ENCODE data around the gene MT1B.

MT1B gene

GRCh38 chr16:56651586-56651985 is at the start of gene MT1B:
MT1B (plus strand) TSS chr16:56651886; CDS start chr16:56651954, 68 bp downstream.
- no peak for DNase-seq (ENCODE audit: low read depth)

GRCh38 chr16:56603589-56603988 is 48.1 kb upstream of the MT1B start:
- no peak for DNase-seq (ENCODE audit: low read depth)

GRCh38 chr16:56604966-56605365 is 46.7 kb upstream of the MT1B start:
- no peak for DNase-seq (ENCODE audit: low read depth)

GRCh38 chr16:56605475-56605874 is 46.2 kb upstream of the MT1B start:
- DNase-seq (ENCODE audit: low read depth) = no peak

- DNase-seq (ENCODE audit: low read depth) = peak; percentile 79
Observed at GRCh38 chr16:56606071-56606475, 45.6 kb upstream of the MT1B start.

DNA sequence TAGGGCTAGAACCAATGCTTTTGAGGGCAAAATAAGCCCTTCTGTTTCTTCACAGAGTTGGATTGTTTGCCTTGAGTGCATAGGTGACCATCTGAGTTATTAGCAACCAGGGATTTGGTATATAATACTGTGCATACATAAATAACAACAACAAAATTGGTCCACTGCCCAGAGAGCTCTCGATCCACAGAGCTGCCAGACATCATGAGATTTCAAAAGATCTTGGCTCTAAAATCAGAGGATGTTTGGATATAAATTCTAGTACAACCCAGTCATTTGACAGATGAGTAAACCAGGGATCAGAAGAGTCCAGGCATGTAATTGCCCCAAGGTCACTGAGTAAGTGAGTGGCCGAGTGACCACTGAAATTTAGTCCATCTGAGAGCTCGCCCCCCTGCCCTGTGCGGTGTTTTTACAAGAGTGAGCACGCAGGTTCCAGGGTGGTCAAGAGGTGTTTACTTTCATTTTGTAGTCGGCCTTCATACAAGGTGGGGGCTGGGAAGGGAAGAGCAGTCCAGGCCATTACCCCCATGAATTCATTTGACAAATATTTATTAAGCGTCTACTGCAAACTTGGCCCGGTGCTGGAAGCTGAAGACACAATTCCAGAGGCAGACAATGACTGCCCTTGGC is 45.1 kb upstream of the MT1B start:
- peak; percentile 85 for DNase-seq (ENCODE audit: low read depth)

- DNase-seq (ENCODE audit: low read depth) = peak; percentile 90
Observed at GRCh38 chr16:56607109-56607618, 44.5 kb upstream of the MT1B start.

DNA sequence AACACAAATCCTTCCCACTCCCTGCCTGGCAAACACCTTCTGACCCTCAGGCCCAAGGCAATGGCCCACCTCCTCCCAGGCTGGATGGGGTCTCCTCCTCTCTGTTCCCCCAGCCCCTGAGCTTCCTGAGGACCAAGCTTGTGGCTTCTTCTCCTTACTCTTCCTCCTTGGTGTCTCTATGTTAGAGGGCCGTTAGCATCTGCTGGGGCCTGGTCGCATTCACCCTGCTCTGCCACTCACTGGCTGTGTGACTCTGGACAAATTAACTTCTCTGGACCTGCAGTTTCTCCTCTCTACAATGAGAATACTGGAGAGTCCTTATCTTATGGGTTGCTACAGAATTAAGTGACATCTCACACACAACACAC is 44.0 kb upstream of the MT1B start:
- DNase-seq (ENCODE audit: low read depth) = no peak

DNA sequence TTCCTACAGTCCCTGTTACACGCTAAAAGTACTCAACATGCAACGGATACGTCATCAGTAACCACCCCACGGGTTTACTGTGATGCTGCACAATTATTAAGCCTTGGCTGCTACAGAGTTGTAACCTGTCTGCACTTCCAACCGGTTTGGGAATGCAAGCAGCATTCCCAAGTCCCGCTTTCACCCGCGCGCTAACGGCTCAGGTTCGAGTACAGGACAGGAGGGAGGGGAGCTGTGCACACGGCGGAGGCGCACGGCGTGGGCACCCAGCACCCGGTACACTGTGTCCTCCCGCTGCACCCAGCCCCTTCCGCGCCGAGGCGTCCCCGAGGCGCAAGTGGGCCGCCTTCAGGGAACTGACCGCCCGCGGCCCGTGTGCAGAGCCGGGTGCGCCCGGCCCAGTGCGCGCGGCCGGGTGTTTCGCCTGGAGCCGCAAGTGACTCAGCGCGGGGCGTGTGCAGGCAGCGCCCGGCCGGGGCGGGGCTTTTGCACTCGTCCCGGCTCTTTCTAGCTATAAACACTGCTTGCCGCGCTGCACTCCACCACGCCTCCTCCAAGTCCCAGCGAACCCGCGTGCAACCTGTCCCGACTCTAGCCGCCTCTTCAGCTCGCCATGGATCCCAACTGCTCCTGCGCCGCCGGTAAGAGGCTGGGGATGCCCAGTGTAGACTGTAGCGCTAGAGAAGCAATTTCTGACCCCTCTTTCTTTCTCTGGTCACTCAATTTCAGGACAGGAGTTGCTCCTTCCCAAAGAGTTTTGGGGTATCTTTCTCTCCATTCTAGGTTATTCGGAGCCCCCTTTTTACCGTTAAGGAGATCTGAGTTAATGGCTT is 43.4 kb upstream of the MT1B start, which contains the start of gene MT2A:
Gene MT2A (plus strand): TSS at position 542 of the 833 bp plus-strand sequence. CDS start 72 bp downstream, at position 614.
- peak; percentile 86 for DNase-seq (ENCODE audit: low read depth)

- no peak for DNase-seq (ENCODE audit: low read depth)
Observed at GRCh38 chr16:56608876-56609462, 42.7 kb upstream of the MT1B start.

GRCh38 chr16:56609463-56609921 is 42.2 kb upstream of the MT1B start:
- DNase-seq (ENCODE audit: low read depth) = peak; percentile 72

DNA sequence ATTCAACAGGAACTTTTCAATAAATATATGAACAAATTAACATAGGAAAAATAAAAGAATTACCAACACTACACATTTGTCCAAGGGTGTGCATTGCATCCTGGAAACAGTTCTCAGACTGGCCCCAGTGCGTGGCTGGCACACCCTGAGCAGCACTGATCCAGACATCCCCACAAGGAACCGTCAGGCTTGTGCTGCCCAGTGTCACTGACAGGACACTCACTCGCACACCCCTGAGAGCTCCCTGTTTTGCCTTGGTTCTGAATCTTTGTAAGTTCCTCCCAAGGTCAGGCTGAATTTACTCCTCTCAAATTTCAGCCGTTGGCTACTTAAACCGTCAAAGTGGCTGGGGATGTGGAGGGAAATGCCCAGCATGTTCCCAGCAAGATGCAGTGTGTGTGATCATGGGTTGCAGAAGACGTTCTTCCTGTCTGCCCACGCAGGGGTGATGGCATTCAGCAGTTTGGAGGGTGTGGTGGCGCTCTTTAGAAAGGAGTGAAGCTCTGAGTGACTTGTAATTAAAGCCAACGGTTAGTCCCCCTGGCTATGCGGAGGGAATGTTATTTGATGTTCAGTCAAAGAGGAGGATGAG is 41.6 kb upstream of the MT1B start:
- peak; percentile 68 for DNase-seq (ENCODE audit: low read depth)

DNA sequence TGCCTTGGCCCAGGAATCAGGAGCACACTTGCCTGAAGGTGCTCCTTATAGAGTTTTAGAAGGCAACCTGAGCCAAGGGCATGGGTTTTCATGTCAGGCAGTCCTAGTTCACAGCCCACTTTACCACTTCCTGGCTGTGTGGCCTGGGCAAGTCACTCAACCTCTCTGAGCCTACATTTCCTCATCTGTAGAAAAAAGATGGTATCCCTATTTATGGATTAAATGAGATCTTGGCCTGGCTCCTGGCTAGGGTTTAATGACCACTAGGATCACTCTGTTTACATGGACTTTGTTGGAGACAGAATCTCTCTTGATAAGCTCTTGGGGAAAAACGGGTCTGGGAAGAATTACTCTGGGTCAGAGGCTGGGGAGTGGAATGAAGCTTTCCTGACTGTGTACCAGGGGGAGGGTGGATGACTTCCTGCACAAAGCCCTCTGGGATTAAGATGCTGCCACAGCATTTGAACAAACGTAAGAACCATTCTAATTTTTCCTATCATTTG is 41.0 kb upstream of the MT1B start:
- DNase-seq (ENCODE audit: low read depth) = no peak

- DNase-seq (ENCODE audit: low read depth) = no peak
Observed at GRCh38 chr16:56611281-56611833, 40.3 kb upstream of the MT1B start.

DNA sequence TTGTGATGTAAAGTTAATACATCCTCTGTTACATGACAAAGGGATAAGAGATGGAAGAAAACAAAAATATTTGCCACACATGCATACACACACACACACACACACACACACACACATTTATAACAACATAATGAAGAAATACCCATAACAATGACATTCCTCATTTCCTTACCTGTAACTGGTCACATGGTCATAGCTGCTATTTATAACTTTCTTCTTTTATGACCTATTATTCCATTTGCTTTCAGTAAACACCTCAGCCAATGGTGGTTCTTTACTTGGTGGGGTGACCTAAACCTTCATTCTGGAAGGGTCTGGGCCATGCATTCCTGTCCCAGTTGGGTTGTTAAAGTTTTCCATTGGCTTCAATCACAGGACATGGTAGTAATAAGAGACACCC is 38.0 kb upstream of the MT1B start:
- no peak for DNase-seq (ENCODE audit: low read depth)

- DNase-seq (ENCODE audit: low read depth) = peak; percentile 75
Observed at GRCh38 chr16:56614549-56614991, 37.1 kb upstream of the MT1B start.

DNA sequence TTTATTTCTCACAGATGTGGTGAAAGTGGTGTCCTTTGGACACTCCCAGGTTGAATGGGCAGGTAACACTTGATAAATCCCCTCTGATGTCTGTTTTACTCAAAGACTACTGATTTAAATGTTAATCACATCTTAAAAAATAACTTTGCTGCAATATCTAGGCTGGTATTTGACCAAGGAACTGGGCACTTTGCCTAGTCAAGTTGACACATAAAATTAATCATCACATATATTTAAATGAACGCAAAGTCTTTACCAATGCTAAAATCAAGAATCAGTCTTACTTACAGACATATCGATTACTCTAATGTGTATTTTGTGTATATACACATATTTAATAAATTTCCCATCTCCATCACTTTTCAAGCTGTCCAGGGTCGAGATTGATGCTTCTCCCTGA is 36.3 kb upstream of the MT1B start:
- no peak for DNase-seq (ENCODE audit: low read depth)

GRCh38 chr16:56616608-56617211 is 35.0 kb upstream of the MT1B start:
- no peak for DNase-seq (ENCODE audit: low read depth)

DNA sequence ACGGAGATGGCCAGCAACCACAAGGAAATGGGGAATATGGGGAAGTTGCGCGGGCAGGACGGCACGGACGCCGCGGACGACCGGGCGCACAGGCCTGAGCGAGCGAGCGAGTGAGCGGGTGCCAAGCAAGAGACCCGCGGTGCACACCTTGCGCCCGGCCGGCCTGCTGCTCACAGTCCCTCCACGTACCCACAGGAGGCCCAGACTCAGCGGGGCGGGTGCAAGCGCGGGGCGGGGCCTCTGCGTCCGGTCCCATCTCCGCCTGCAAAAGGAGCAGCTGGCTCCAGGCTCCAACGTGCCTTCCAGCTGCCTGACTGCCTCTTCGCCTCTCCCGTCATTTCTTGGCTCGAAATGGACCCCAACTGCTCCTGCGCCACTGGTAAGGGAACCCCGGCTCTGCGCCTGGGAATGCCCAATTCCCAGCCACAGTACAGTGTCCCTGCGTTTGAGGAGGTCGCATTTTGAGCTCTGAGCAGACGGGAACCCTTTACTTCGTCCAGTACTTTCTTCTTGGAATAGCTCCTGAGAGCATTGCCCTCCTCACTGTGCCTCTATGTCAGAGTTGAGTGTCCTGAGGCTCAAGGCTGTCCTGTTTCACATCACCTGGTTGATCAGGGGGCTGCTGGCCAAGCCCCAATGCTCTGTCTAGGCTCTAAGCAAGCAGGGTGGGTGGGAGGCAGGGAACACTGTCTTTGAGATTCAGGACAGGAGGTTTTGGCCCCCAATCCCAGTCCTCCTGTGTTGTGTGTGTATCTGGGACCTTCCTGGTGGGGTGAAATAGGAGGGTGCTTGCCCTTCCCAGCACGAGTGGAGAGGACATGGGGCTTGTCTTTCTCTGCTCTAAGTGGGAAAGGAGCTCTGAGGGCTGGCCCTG is 34.2 kb upstream of the MT1B start:
- DNase-seq (ENCODE audit: low read depth) = no peak

DNA sequence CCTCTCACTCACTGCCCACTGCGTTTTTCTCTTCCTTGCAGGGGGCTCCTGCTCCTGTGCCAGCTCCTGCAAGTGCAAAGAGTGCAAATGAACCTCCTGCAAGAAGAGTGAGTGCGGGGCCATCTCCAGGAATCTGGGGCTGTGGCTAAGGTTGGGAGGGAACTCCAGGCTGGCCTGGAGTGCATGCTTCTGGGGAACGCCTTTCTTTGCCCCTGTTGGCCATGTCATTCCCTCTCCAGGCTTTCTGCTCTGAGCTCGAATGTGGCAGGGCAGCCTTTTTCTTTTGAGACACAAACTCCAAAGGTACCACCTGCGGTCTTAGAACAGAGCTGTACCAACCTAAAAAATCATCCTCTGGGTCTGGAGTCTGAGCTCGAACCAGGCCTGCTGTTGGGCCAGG is 33.5 kb upstream of the MT1B start:
- no peak for DNase-seq (ENCODE audit: low read depth)
